Activated CD8-positive, alpha-beta memory T cell treated with anti-CD3 and anti-CD28 coated beads for 1 hour (primary cell): ENCODE measurements around the gene NEK1.
"Not testable (repeated sequence)": the region's sequence is repeated elsewhere in the genome, so short reads cannot be mapped to it uniquely, and the experiment has no call there.

Experiments
- DNase-seq, 2 donors: peaks; one replicate each; pipeline ENCODE4 v3.0.0-alpha.2; 2020; ENCODE audit warnings: low read depth in 1 of 2; ENCODE audit errors: extremely low read depth in 1 of 2

Gene NEK1

GRCh38 chr4:169499907-169500306, 112.5 kb downstream of the NEK1 start:
- DNase-seq: not testable (repeated sequence)

- not testable (repeated sequence) for DNase-seq
Observed at GRCh38 chr4:169494234-169494633, 118.1 kb downstream of the NEK1 start.

- DNase-seq: no peak
Observed at GRCh38 chr4:169493164-169493524, 119.2 kb downstream of the NEK1 start.

GRCh38 chr4:169492436-169493163, 119.8 kb downstream of the NEK1 start:
- DNase-seq: no peak

GRCh38 chr4:169491211-169491610, 121.2 kb downstream of the NEK1 start:
- no peak for DNase-seq

GRCh38 chr4:169489306-169489705, 123.1 kb downstream of the NEK1 start:
- DNase-seq: no peak

GRCh38 chr4:169485791-169486742, 126.3 kb downstream of the NEK1 start:
- no peak for DNase-seq

GRCh38 chr4:169485086-169485485, 127.3 kb downstream of the NEK1 start:
- no peak for DNase-seq

GRCh38 chr4:169484485-169484884, 127.9 kb downstream of the NEK1 start:
- DNase-seq: no peak

GRCh38 chr4:169464080-169464479, 148.3 kb downstream of the NEK1 start:
- no peak for DNase-seq

GRCh38 chr4:169460081-169460480, 152.3 kb downstream of the NEK1 start:
- DNase-seq: no peak

- no peak for DNase-seq
Observed at GRCh38 chr4:169458575-169458974, 153.8 kb downstream of the NEK1 start.

- DNase-seq: not testable (repeated sequence)
Observed at GRCh38 chr4:169452644-169453043, 159.7 kb downstream of the NEK1 start.

GRCh38 chr4:169448935-169449334, 163.4 kb downstream of the NEK1 start:
- DNase-seq: not testable (repeated sequence)

GRCh38 chr4:169446824-169447223, 165.6 kb downstream of the NEK1 start:
- DNase-seq: no peak

GRCh38 chr4:169443748-169444147, 168.6 kb downstream of the NEK1 start:
- DNase-seq: no peak

- DNase-seq: no peak
Observed at GRCh38 chr4:169440446-169440845, 171.9 kb downstream of the NEK1 start.

GRCh38 chr4:169439244-169439643, 173.1 kb downstream of the NEK1 start:
- no peak for DNase-seq

- no peak for DNase-seq
Observed at GRCh38 chr4:169438057-169438480, 174.3 kb downstream of the NEK1 start.

GRCh38 chr4:169437299-169438047, 174.9 kb downstream of the NEK1 start:
- no peak for DNase-seq

GRCh38 chr4:169436734-169437133, 175.6 kb downstream of the NEK1 start:
- no peak for DNase-seq
